H1 (cell line): ENCODE results near the gene SLC1A1. TPM values are rescaled to one million over a fixed set of nuclear protein-coding genes. Genes with fewer than 3 reads are reported as not detected.

Source experiments
- CTCF ChIA-PET: fragments of 300-600 bp; sonication (Branson Sonifier 250); formaldehyde crosslinking; loops from one replicate; lab custom pipeline; 2021; ENCODE audit not compliant: partially characterized antibody; lab: Charles Lee
- POLR2A ChIA-PET: fragments of 300-600 bp; sonication (Branson Sonifier 250); formaldehyde crosslinking; loops from one replicate; lab custom pipeline; 2021; ENCODE audit warnings: inconsistent platforms; ENCODE audit not compliant: partially characterized antibody; lab: Charles Lee
- DNase-seq, 2 experiments: peaks; one replicate each; pipeline versions ENCODE4 v3.0.0 to v3.0.0-alpha.2; 2010 to 2022; ENCODE audit warnings: low spot score in 2 of 2, low read depth in 1 of 2, mixed read lengths in 1 of 2
- FAIRE-seq: peaks from 2 replicates; lab custom pipeline; 2011; peaks lifted over from hg19 to GRCh38; lab: Jason Lieb, UNC
- H2AFZ ChIP-seq: 2 replicates; pipeline ENCODE4 v1.8.1; 2012; ENCODE audit warnings: low read length, inconsistent platforms
- H2AK5ac ChIP-seq: 2 replicates; pipeline ENCODE4 v1.6.1; 2013; ENCODE audit warnings: low read depth, low read length
- H2BK120ac ChIP-seq: replicated peaks from 2 replicates; pipeline ENCODE3; 2013; ENCODE audit warnings: low read depth, low read length, inconsistent platforms
- H2BK12ac ChIP-seq: 2 replicates; pipeline ENCODE4 v1.6.1; 2013; ENCODE audit warnings: low read depth, low read length
- H2BK15ac ChIP-seq: 2 replicates; pipeline ENCODE4 v1.6.1; 2013; ENCODE audit warnings: low read length
- H2BK20ac ChIP-seq: 2 replicates; pipeline ENCODE4 v1.6.1; 2013; ENCODE audit warnings: low read length
- H2BK5ac ChIP-seq: 2 replicates; pipeline ENCODE4 v1.6.1; 2013; ENCODE audit warnings: low read depth, low read length
- H3K14ac ChIP-seq: 2 replicates; pipeline ENCODE4 v1.6.1; 2013; ENCODE audit warnings: inconsistent platforms; ENCODE audit not compliant: insufficient read length
- H3K18ac ChIP-seq: 2 replicates; pipeline ENCODE4 v1.6.1; 2013; ENCODE audit warnings: low read length; ENCODE audit errors: extremely low read depth
- H3K23ac ChIP-seq: 2 replicates; pipeline ENCODE4 v1.6.1; 2013; ENCODE audit warnings: inconsistent platforms; ENCODE audit not compliant: insufficient read length
- H3K23me2 ChIP-seq: 2 replicates; pipeline ENCODE4 v1.6.1; 2013; ENCODE audit warnings: low read depth, low read length
- H3K27ac ChIP-seq: 2 replicates; pipeline ENCODE4 v1.6.1; 2011; ENCODE audit warnings: low read depth, low read length, inconsistent platforms
- H3K27me3 ChIP-seq, 4 experiments: replicated peaks in 1 of 4; 1 replicate in 1 of 4; 2 replicates in 3 of 4; pipeline versions ENCODE4 v1.6.1 to v1.8.1; 2011 to 2013; ENCODE audit warnings: low read length in 3 of 4, mild to moderate bottlenecking in 3 of 4, inconsistent platforms in 2 of 4, mixed read lengths in 2 of 4, moderate library complexity in 1 of 4; ENCODE audit not compliant: control insufficient read depth in 3 of 4, insufficient read depth in 3 of 4; ENCODE audit errors: extremely low read depth in 1 of 4
- H3K36me3 ChIP-seq, 4 experiments: 2 replicates each; pipeline versions ENCODE4 v1.6.1 to v1.8.1; 2011 to 2013; ENCODE audit warnings: mild to moderate bottlenecking in 4 of 4, low read length in 3 of 4, moderate library complexity in 2 of 4, control low read depth in 1 of 4, inconsistent platforms in 1 of 4; ENCODE audit not compliant: insufficient read depth in 4 of 4, control insufficient read depth in 2 of 4
- H3K4ac ChIP-seq: replicated peaks from 2 replicates; pipeline ENCODE3; 2013; ENCODE audit warnings: low read length, low read depth, mixed read lengths, inconsistent platforms; ENCODE audit not compliant: insufficient read length
- H3K4me1 ChIP-seq, 4 experiments: replicated peaks in 1 of 4; 1 replicate in 1 of 4; 2 replicates in 3 of 4; pipeline versions ENCODE4 v1.6.1 to v1.8.1; 2011 to 2013; ENCODE audit warnings: low read length in 3 of 4, inconsistent platforms in 2 of 4, mixed read lengths in 1 of 4; ENCODE audit not compliant: insufficient read depth in 4 of 4, control insufficient read depth in 3 of 4
- H3K4me2 ChIP-seq, 2 experiments: 2 replicates each; pipeline versions ENCODE4 v1.6.1 to v1.8.1; 2011 to 2013; ENCODE audit warnings: low read depth in 2 of 2, low read length in 2 of 2, control low read depth in 1 of 2, inconsistent platforms in 1 of 2, mild to moderate bottlenecking in 1 of 2; ENCODE audit not compliant: insufficient read depth in 1 of 2
- H3K4me3 ChIP-seq, 4 experiments: fragments of 200-600, 300-600 bp in 1 of 4; sonication (generic), shearing (Covaris generic), sonication (Bioruptor Twin) in 1 of 4; 2 replicates each; pipeline versions ENCODE4 v1.5.1 to v1.8.1; 2011 to 2016; ENCODE audit warnings: low read length in 4 of 4, low read depth in 3 of 4, control low read depth in 2 of 4, inconsistent platforms in 2 of 4, mild to moderate bottlenecking in 2 of 4, mixed read lengths in 1 of 4, moderate library complexity in 1 of 4; ENCODE audit not compliant: insufficient read depth in 2 of 4; ENCODE audit errors: extremely low read depth in 1 of 4
- H3K56ac ChIP-seq: replicated peaks from 2 replicates; pipeline ENCODE3; 2013; ENCODE audit warnings: low read depth, mild to moderate bottlenecking, mixed read lengths, low read length, inconsistent platforms; ENCODE audit not compliant: insufficient read length
- H3K79me1 ChIP-seq: 2 replicates; pipeline ENCODE4 v1.6.1; 2013; ENCODE audit warnings: low read depth, low read length, control low read depth
- H3K79me2 ChIP-seq, 2 experiments: 2 replicates each; pipeline versions ENCODE4 v1.6.1 to v1.8.1; 2012 to 2013; ENCODE audit warnings: low read length in 2 of 2, mild to moderate bottlenecking in 2 of 2, inconsistent platforms in 1 of 2; ENCODE audit not compliant: insufficient read depth in 2 of 2, control insufficient read depth in 1 of 2
- H3K9ac ChIP-seq, 4 experiments: replicated peaks in 1 of 4; 1 replicate in 1 of 4; 2 replicates in 3 of 4; pipeline versions ENCODE4 v1.6.1 to v1.8.1; 2011 to 2013; ENCODE audit warnings: low read depth in 3 of 4, low read length in 3 of 4, control low read depth in 2 of 4, mild to moderate bottlenecking in 2 of 4, moderate library complexity in 2 of 4, inconsistent platforms in 1 of 4; ENCODE audit errors: extremely low read depth in 1 of 4
- H3K9me3 ChIP-seq, 2 experiments: 2 replicates each; pipeline versions ENCODE4 v1.6.1 to v1.8.1; 2012 to 2013; ENCODE audit warnings: mild to moderate bottlenecking in 2 of 2, moderate library complexity in 2 of 2, control low read depth in 1 of 2, inconsistent platforms in 1 of 2, low read depth in 1 of 2, low read length in 1 of 2, mixed read lengths in 1 of 2; ENCODE audit not compliant: insufficient read depth in 2 of 2
- H4K20me1 ChIP-seq, 2 experiments: replicated peaks in 1 of 2; 2 replicates each; pipeline versions ENCODE3 to v1.8.1; 2011 to 2013; ENCODE audit warnings: inconsistent platforms in 2 of 2, low read length in 2 of 2, mild to moderate bottlenecking in 1 of 2; ENCODE audit not compliant: insufficient read depth in 2 of 2, control insufficient read depth in 1 of 2
- H4K5ac ChIP-seq: 2 replicates; pipeline ENCODE4 v1.6.1; 2013; ENCODE audit warnings: low read length, low read depth, mixed read lengths, inconsistent platforms; ENCODE audit not compliant: insufficient read length
- H4K8ac ChIP-seq: 2 replicates; pipeline ENCODE4 v1.8.0; 2013; ENCODE audit warnings: mild to moderate bottlenecking, moderate library complexity, low read length, inconsistent platforms; ENCODE audit not compliant: insufficient read depth; ENCODE audit errors: extremely low read depth
- H4K91ac ChIP-seq: replicated peaks from 2 replicates; pipeline ENCODE3; 2013; ENCODE audit warnings: low read length, mixed read lengths, inconsistent platforms; ENCODE audit not compliant: insufficient read length
- SUZ12 ChIP-seq: fragments of 200-600 bp; sonication (generic); IDR thresholded peaks from 2 replicates; pipeline ENCODE4 v1.6.1; 2012; ENCODE audit warnings: mild to moderate bottlenecking, inconsistent platforms, low read length, moderate library complexity, mixed read lengths
- WGBS, 2 experiments: shearing (Covaris generic) in 1 of 2; methylation state at CpG; one replicate each; pipeline versions ENCODE4 v1.1.6 to v1.1.7; 2013 to 2015; ENCODE audit warnings: low lambda C conversion rate in 2 of 2, mixed read lengths in 2 of 2, inconsistent platforms in 1 of 2, low coverage in 1 of 2, missing lambda C conversion rate in 1 of 2; ENCODE audit not compliant: insufficient replicate concordance in 2 of 2, insufficient coverage in 1 of 2, insufficient read length in 1 of 2; ENCODE audit errors: extremely low coverage in 1 of 2, missing lambda C conversion rate in 1 of 2; 5-methylcytosine and 5-hydroxymethylcytosine counted together
- polyA plus RNA-seq, 7 experiments: library from polyadenylated mRNA; depleted of rRNA in 3 of 7; stranded (reverse) in 5 of 7; unstranded in 2 of 7; fragments of >200 nt in 5 of 7; fragments of 200-250 nt in 2 of 7; gene quantifications; 1 replicate in 5 of 7; 2 replicates in 1 of 7; 4 replicates in 1 of 7; pipeline versions ENCODE4 v1.2.1 to v1.2.3, GENCODE V29; 2011 to 2013; ENCODE audit warnings: missing spikeins in 2 of 7, mixed read lengths in 2 of 7
- total RNA-seq: library from RNA; stranded (reverse); fragmentation: NEBNext Ultra II Directional; extraction: Animal tissue kit (Norgen Biotek cat#: 25700); gene quantifications from 2 replicates; pipeline ENCODE4 v1.2.1, GENCODE V29; 2021

Gene SLC1A1
- total and polyA plus RNA-seq, 2 of the 8 experiments (the other 6 are each of a cell fraction or from before 2014, with no cell fraction given), result 4.7 to 11.7 TPM

DNA sequence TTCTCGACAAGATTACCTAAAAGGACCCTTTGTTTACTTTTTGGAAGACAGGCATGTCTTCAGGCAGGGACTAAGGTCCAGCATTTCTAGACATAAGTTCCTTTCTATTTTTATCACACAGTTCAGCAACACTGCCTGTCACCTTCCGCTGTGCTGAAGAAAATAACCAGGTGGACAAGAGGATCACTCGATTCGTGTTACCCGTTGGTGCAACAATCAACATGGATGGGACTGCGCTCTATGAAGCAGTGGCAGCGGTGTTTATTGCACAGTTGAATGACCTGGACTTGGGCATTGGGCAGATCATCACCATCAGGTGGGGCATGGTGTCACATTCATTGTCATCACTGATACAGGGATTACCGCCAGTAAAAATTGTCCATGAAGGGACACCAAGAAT lies 86.2 kb downstream of the SLC1A1 start:
- H2BK120ac ChIP-seq, result no peak overlapping the region
- H2BK15ac ChIP-seq, result no peak overlapping the region
- no peak overlapping the region for H3K4ac ChIP-seq
- FAIRE-seq, result no peak
- H3K23ac ChIP-seq, result no peak overlapping the region
- no peaks in the 10 kb centered on the region; a peak in 2 of 7 replicates for H3K4me1 ChIP-seq
- H2AFZ ChIP-seq, result no peak overlapping the region
- no peak overlapping the region for H3K14ac ChIP-seq
- no peak for DNase-seq
- H2BK5ac ChIP-seq, result no peak overlapping the region
- H3K4me2 ChIP-seq, result no peak overlapping the region
- H3K27me3 ChIP-seq, result no peaks in the 10 kb centered on the region
- ChIA-PET POLR2A (no interaction called here), CTCF (interaction anchor here (0.9 kb wide), 1 partner anchor 26 kb away, joined by 4 read pairs; no protein-coding TSS in a partner anchor)
- no peak overlapping the region for H3K9ac ChIP-seq
- no peaks in the 10 kb centered on the region; the same call in 1 of the 2 replicates for H3K23me2 ChIP-seq
- H3K9me3 ChIP-seq, result no peaks in the 10 kb centered on the region
- no peak overlapping the region for H3K56ac ChIP-seq
- no peak overlapping the region for H3K27ac ChIP-seq
- H3K4me3 ChIP-seq, result no peak overlapping the region
- H4K8ac ChIP-seq, result no peak overlapping the region
- H4K91ac ChIP-seq, result no peak overlapping the region
- WGBS, 2 experiments, result 92% methylated on average over 8 of the region's 8 CpGs; no CpG with 5 or more reads in 1 of the 2 experiments
- no peak overlapping the region for H3K18ac ChIP-seq
- no peak overlapping the region for H2BK12ac ChIP-seq
- no peaks in the 10 kb centered on the region for H3K79me2 ChIP-seq
- H4K20me1 ChIP-seq, result peaks cover 0 to 2% of the 10 kb centered on the region in 2 experiments
- H3K36me3 ChIP-seq, result no peaks in the 10 kb centered on the region
- no peak overlapping the region for H4K5ac ChIP-seq
- no peaks in the 10 kb centered on the region for H3K79me1 ChIP-seq
- no peak overlapping the region for H2AK5ac ChIP-seq
- no peak overlapping the region for H2BK20ac ChIP-seq
- no peak for TF ChIP-seq SUZ12
